ENCODE data around the gene TMCC1.

DNA sequence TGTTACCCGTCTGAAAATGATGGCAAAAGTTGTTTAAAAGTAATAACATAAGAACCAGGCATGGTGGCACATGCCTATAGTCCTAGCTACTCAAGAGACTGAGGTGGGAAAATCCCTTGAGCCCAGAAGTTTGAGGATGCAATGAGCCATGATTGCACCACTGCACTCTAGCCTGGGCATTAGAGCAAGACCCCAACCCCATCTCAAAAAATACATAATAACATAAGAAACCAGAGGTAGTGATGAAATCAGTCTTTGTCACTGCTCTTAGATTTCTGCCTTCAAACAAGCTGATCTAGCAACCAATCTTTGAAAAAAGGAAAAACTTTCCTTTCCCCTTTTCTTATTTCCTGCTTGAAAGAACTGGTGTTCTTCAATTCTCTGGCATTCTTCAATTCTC, 71.3 kb downstream of the TMCC1 start:
- TF ChIP-seq, protein P1, sequence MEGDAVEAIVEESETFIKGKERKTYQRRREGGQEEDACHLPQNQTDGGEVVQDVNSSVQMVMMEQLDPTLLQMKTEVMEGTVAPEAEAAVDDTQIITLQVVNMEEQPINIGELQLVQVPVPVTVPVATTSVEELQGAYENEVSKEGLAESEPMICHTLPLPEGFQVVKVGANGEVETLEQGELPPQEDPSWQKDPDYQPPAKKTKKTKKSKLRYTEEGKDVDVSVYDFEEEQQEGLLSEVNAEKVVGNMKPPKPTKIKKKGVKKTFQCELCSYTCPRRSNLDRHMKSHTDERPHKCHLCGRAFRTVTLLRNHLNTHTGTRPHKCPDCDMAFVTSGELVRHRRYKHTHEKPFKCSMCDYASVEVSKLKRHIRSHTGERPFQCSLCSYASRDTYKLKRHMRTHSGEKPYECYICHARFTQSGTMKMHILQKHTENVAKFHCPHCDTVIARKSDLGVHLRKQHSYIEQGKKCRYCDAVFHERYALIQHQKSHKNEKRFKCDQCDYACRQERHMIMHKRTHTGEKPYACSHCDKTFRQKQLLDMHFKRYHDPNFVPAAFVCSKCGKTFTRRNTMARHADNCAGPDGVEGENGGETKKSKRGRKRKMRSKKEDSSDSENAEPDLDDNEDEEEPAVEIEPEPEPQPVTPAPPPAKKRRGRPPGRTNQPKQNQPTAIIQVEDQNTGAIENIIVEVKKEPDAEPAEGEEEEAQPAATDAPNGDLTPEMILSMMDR (IDR thresholded peaks at IDR 0.05), result no peak
- TF ChIP-seq POLR2A (IDR thresholded peaks at IDR 0.05), result no peak
